HCT116 (cell line): Measurements from ENCODE around the gene RASGRF1. TPM values are rescaled to one million over a fixed set of nuclear protein-coding genes. Genes with fewer than 3 reads are reported as not detected.

Source experiments
- ATAC-seq: fragments of 200-7000 bp; cut with Tn5 transposase; 2 replicates; pipeline ENCODE4 v1.9.1; 2020; ENCODE audit warnings: mild to moderate bottlenecking, moderate library complexity
- BruUV-seq: library from RNA; stranded (reverse); fragments of 400-500 nt; replicated peaks from 2 replicates; lab custom pipeline; 2021; lab: Mats Ljungman, UMichigan
- CTCF ChIA-PET: fragments of 300-600 bp; sonication (Branson Sonifier 250); formaldehyde crosslinking; loops from one replicate; lab custom pipeline; 2021; ENCODE audit warnings: antibody characterized with exemption; lab: Charles Lee
- POLR2A ChIA-PET: fragments of 300-600, 350-600 bp; sonication (Branson Sonifier 250); formaldehyde crosslinking; loops from one replicate; lab custom pipeline; 2021; ENCODE audit warnings: antibody characterized with exemption; lab: Charles Lee
- RAD21 ChIA-PET, 2 experiments: fragments of 300-600 bp; sonication (Branson Sonifier 250); formaldehyde crosslinking; loops; one replicate each; lab custom pipeline; 2023; ENCODE audit warnings: low total read pairs in 2 of 2; ENCODE audit not compliant: uncharacterized antibody in 2 of 2, unreplicated experiment in 2 of 2, low non-redundant PET in 1 of 2; lab: Charles Lee
- DNase-seq: peaks from one replicate; pipeline ENCODE4 v3.0.0-alpha.2; 2010; ENCODE audit warnings: low read depth, low spot score
- H2AFZ ChIP-seq: fragments of 200-600 bp; shearing (Covaris generic), sonication (generic); 2 replicates; pipeline ENCODE4 v1.6.1; 2017; ENCODE audit warnings: low read depth, mixed run types, mixed read lengths, antibody characterized with exemption, low read length; ENCODE audit not compliant: poor library complexity, severe bottlenecking
- H3K27ac ChIP-seq: 2 replicates; pipeline ENCODE4 v1.5.1; 2012; ENCODE audit warnings: low read depth, low read length
- H3K27me3 ChIP-seq: fragments of 200-600 bp; sonication (generic); 2 replicates; pipeline ENCODE4 v1.6.1; 2016; ENCODE audit warnings: mixed run types, low read length, mixed read lengths; ENCODE audit not compliant: insufficient read depth
- H3K36me3 ChIP-seq, 2 experiments: fragments of 200-500 bp in 1 of 2; fragments of 200-600 bp in 1 of 2; sonication (Bioruptor generic) in 1 of 2; sonication (generic) in 1 of 2; 2 replicates each; pipeline versions ENCODE4 v1.5.1 to v1.6.1; 2014 to 2016; ENCODE audit warnings: low read length in 2 of 2, inconsistent platforms in 1 of 2, mixed read lengths in 1 of 2, mixed run types in 1 of 2; ENCODE audit not compliant: insufficient read depth in 2 of 2, control insufficient read depth in 1 of 2
- H3K4me1 ChIP-seq, 2 experiments: fragments of 200-600 bp in 1 of 2; sonication (generic) in 1 of 2; 2 replicates each; pipeline versions ENCODE4 v1.5.1 to v1.6.1; 2012 to 2017; ENCODE audit warnings: low read length in 2 of 2, inconsistent platforms in 1 of 2, mild to moderate bottlenecking in 1 of 2, mixed read lengths in 1 of 2, mixed run types in 1 of 2, moderate library complexity in 1 of 2; ENCODE audit not compliant: insufficient read depth in 2 of 2, control insufficient read depth in 1 of 2
- H3K4me2 ChIP-seq: fragments of 200-600 bp; sonication (generic); 2 replicates; pipeline ENCODE4 v1.6.1; 2017; ENCODE audit warnings: mixed run types, low read length, mixed read lengths
- H3K4me3 ChIP-seq, 2 experiments: fragments of 200-600 bp in 1 of 2; sonication (generic) in 1 of 2; replicated peaks in 1 of 2; 2 replicates each; pipeline ENCODE4 v1.5.1; 2011 to 2016; ENCODE audit warnings: low read length in 2 of 2, control low read depth in 1 of 2, low read depth in 1 of 2, mild to moderate bottlenecking in 1 of 2, mixed read lengths in 1 of 2, mixed run types in 1 of 2
- H3K79me2 ChIP-seq: fragments of 200-600 bp; sonication (generic); 2 replicates; pipeline ENCODE4 v1.6.1; 2017; ENCODE audit warnings: mild to moderate bottlenecking, mixed run types, low read length, moderate library complexity, mixed read lengths; ENCODE audit not compliant: insufficient read depth
- H3K9ac ChIP-seq: fragments of 200-600 bp; sonication (generic); 2 replicates; pipeline ENCODE4 v1.6.1; 2016; ENCODE audit warnings: low read length, mixed read lengths
- H3K9me2 ChIP-seq: fragments of 200-600 bp; sonication (generic), shearing (Covaris generic); 2 replicates; pipeline ENCODE4 v1.6.1; 2017; ENCODE audit warnings: mixed run types, mild to moderate bottlenecking, moderate library complexity; ENCODE audit not compliant: insufficient read depth
- H3K9me3 ChIP-seq, 2 experiments: fragments of 200-500 bp in 1 of 2; fragments of 200-600 bp in 1 of 2; sonication (Bioruptor generic) in 1 of 2; sonication (generic) in 1 of 2; 2 replicates each; pipeline ENCODE4 v1.6.1; 2014 to 2017; ENCODE audit warnings: low read length in 2 of 2, mixed read lengths in 2 of 2, inconsistent platforms in 1 of 2, low read depth in 1 of 2, mild to moderate bottlenecking in 1 of 2, mixed run types in 1 of 2, moderate library complexity in 1 of 2; ENCODE audit not compliant: control insufficient read depth in 1 of 2, insufficient read depth in 1 of 2
- H4K20me1 ChIP-seq: fragments of 200-600 bp; sonication (generic), shearing (Covaris generic); 2 replicates; pipeline ENCODE4 v1.6.1; 2017; ENCODE audit warnings: mixed run types, mild to moderate bottlenecking, moderate library complexity; ENCODE audit not compliant: insufficient read depth
- CBX3 ChIP-seq: IDR thresholded peaks from 2 replicates; pipeline ENCODE4 v1.6.1; 2012; ENCODE audit warnings: low read depth
- CEBPB ChIP-seq: IDR thresholded peaks from 2 replicates; pipeline ENCODE4 v1.6.1; 2012; ENCODE audit warnings: low read depth
- EZH2 ChIP-seq: fragments of 200-600 bp; sonication (generic); IDR thresholded peaks from 2 replicates; pipeline ENCODE4 v1.6.1; 2017; ENCODE audit warnings: antibody characterized with exemption, mixed run types
- EZH2phosphoT487 ChIP-seq: fragments of 200-600 bp; IDR thresholded peaks from 2 replicates; pipeline ENCODE4 v1.6.1; 2018; ENCODE audit warnings: antibody characterized with exemption, borderline replicate concordance
- FOSL1 ChIP-seq: IDR thresholded peaks from 2 replicates; pipeline ENCODE4 v1.6.1; 2012; ENCODE audit warnings: low read depth
- JUND ChIP-seq: IDR thresholded peaks from 2 replicates; pipeline ENCODE4 v1.6.1; 2012
- POLR2AphosphoS5 ChIP-seq: IDR thresholded peaks from 2 replicates; pipeline ENCODE4 v1.6.1; 2011; ENCODE audit warnings: mild to moderate bottlenecking, low read depth, low read length, moderate library complexity
- REST ChIP-seq: IDR thresholded peaks from 2 replicates; pipeline ENCODE4 v1.6.1; 2012; ENCODE audit warnings: low read depth
- SP1 ChIP-seq: IDR thresholded peaks from 2 replicates; pipeline ENCODE4 v1.6.1; 2012; ENCODE audit warnings: low read depth
- YY1 ChIP-seq: IDR thresholded peaks from 2 replicates; pipeline ENCODE4 v1.6.1; 2011; ENCODE audit warnings: low read length, low read depth, moderate library complexity, mild to moderate bottlenecking; ENCODE audit not compliant: insufficient replicate concordance; ENCODE audit errors: extremely low read depth
- intact Hi-C: fragments of 100-400 bp; cut with micrococcal nuclease; formaldehyde crosslinking; loops from 2 replicates; pipeline ENCODE4 v1.10.0; 2022
- total RNA-seq: library from RNA; stranded (reverse); gene quantifications from one replicate; pipeline ENCODE4 v1.2.1, GENCODE V29; 2021; ENCODE audit not compliant: unreplicated experiment
- TF ChIP-seq, protein P1 (sequence below): IDR thresholded peaks from 2 replicates; pipeline ENCODE4 v1.6.1; 2011; ENCODE audit warnings: mild to moderate bottlenecking, low read length, moderate library complexity; ENCODE audit not compliant: insufficient replicate concordance; ENCODE audit errors: extremely low read depth

Gene RASGRF1
- total RNA-seq, 1 experiment from 2014 or later = 2.4 TPM

DNA sequence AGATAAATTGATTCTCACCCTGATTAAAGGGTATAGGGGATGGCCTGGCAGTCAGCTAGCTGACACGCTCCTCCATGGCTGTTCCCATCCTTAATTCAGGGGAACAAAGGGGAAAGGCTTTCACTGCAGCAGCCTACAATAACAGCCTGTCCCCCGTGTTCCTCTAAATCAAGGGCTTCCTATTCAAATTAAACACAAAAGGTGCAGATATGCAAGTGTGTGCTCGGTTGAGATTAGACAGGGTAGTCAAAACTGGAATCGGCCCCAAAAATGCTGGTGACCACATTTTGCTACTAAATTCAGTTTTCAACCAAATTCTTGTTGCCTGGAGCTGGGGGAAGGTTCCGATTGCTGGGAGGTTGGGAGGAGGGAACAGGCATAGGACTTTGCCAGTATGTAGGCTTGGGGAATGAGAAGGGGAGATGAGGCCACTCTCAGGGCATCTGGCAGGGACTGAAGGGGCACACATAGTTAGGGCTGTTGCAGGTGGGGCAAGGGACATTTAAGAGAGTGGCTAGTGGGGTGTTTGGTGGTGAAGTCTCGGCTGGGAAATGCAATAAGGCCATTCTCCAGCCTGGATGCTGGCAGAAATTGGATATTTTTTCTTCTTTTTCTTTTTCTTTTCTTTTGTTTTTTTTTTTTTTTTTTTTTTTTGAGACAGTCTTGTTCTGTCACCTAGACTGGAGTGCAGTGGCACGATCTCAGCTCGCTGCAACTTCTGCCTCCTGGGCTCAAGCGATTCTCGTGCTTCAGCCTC, 112.8 kb downstream of the RASGRF1 start:
- POLR2A ChIA-PET = no interaction called here
- CTCF ChIA-PET = interaction anchor here (1.4 to 3.2 kb wide), 2 partner anchors 29 to 69 kb away, joined by 3 to 35 read pairs; no protein-coding TSS in a partner anchor
- BruUV-seq = no TSS peak

DNA sequence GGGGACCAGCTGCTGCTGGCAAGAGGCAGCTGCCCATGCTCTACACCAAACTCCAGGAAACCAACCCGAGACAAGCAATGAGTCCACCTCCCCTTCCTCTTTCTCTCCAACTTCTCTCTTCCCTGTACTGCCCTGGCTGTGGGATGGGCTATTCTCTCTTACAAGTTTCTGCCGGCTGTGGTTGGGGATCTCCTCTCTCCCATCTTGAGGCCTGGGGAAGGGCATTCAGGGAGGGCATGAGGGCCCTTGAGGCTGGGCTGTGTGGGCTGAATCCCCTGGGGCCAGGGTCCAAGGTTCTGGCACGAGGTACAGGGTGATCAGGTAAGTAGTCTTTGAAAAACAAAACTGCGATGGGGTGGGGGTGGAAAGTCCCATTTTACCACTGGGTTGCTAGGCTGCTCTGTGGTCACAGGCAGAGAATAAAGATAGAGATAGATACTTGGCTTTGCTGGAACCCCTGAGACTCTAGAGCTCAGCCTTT, 113.4 kb downstream of the RASGRF1 start:
- ChIA-PET POLR2A (no interaction called here), RAD21 (no interaction called here), CTCF (interaction anchor here (1.4 kb wide), 1 partner anchor 30 kb away, joined by 3 read pairs; no protein-coding TSS in a partner anchor)
- Histone ChIP-seq H3K9me2 (no peaks in the 10 kb centered on the region), H3K27me3 (no peaks in the 10 kb centered on the region), H2AFZ (no peak overlapping the region), H3K9me3 (no peaks in the 10 kb centered on the region), H3K9ac (no peak overlapping the region), H3K4me3 (no peak overlapping the region), H3K27ac (no peak overlapping the region), H3K36me3 (no peaks in the 10 kb centered on the region), H4K20me1 (no peaks in the 10 kb centered on the region), H3K79me2 (no peaks in the 10 kb centered on the region), H3K4me1 (peaks cover 3 to 6% of the 10 kb centered on the region in 2 experiments; a peak in 3 of 4 replicates), H3K4me2 (no peak overlapping the region)
- no TSS peak for BruUV-seq
- DNase-seq (no peak), ATAC-seq (no peak)
- intact Hi-C loops = no loop called here
- no peak for TF ChIP-seq EZH2phosphoT487
- no peak for TF ChIP-seq SP1
- TF ChIP-seq REST = no peak
- no peak for TF ChIP-seq YY1
- TF ChIP-seq JUND = no peak
- TF ChIP-seq EZH2 = no peak
- TF ChIP-seq FOSL1 = no peak
- no peak for TF ChIP-seq POLR2AphosphoS5
- no peak for TF ChIP-seq CEBPB
- TF ChIP-seq, protein P1, sequence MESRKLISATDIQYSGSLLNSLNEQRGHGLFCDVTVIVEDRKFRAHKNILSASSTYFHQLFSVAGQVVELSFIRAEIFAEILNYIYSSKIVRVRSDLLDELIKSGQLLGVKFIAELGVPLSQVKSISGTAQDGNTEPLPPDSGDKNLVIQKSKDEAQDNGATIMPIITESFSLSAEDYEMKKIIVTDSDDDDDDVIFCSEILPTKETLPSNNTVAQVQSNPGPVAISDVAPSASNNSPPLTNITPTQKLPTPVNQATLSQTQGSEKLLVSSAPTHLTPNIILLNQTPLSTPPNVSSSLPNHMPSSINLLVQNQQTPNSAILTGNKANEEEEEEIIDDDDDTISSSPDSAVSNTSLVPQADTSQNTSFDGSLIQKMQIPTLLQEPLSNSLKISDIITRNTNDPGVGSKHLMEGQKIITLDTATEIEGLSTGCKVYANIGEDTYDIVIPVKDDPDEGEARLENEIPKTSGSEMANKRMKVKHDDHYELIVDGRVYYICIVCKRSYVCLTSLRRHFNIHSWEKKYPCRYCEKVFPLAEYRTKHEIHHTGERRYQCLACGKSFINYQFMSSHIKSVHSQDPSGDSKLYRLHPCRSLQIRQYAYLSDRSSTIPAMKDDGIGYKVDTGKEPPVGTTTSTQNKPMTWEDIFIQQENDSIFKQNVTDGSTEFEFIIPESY = no peak
- TF ChIP-seq CBX3 = no peak

More for the DNA sequence above, 112.8 kb downstream of the RASGRF1 start:
- DNase-seq (no peak), ATAC-seq (no peak)
- Histone ChIP-seq H3K36me3 (no peaks in the 10 kb centered on the region), H3K9ac (no peak overlapping the region), H3K4me3 (no peak overlapping the region), H3K4me1 (peaks cover 3 to 6% of the 10 kb centered on the region in 2 experiments; a peak in 3 of 4 replicates), H2AFZ (no peak overlapping the region), H3K4me2 (no peak overlapping the region), H3K79me2 (no peaks in the 10 kb centered on the region), H4K20me1 (no peaks in the 10 kb centered on the region), H3K27me3 (no peaks in the 10 kb centered on the region), H3K9me2 (no peaks in the 10 kb centered on the region), H3K27ac (no peak overlapping the region), H3K9me3 (no peaks in the 10 kb centered on the region)
- intact Hi-C loops = no loop called here
- TF ChIP-seq EZH2 = no peak
- no peak for TF ChIP-seq SP1
- no peak for TF ChIP-seq POLR2AphosphoS5
- RAD21 ChIA-PET = no interaction called here
